IPS DF 6.9 (cell line): Measurements from ENCODE around the gene UBE2H.
"Not testable (repeated sequence)": the region's sequence is repeated elsewhere in the genome, so short reads cannot be mapped to it uniquely, and the experiment has no call there.

ENCODE experiments used
- DNase-seq: peaks from one replicate; pipeline ENCODE4 v3.0.0-alpha.2; 2013; ENCODE audit warnings: low read depth, low spot score
- H3K27ac ChIP-seq: one replicate; pipeline ENCODE4 v1.5.1; 2013; ENCODE audit warnings: low read length, control low read depth
- H3K27me3 ChIP-seq: 2 replicates; pipeline ENCODE4 v1.6.1; 2013; ENCODE audit warnings: mild to moderate bottlenecking, low read length; ENCODE audit not compliant: control insufficient read depth, insufficient read depth
- H3K36me3 ChIP-seq: 2 replicates; pipeline ENCODE4 v1.6.1; 2013; ENCODE audit warnings: low read length; ENCODE audit not compliant: control insufficient read depth, insufficient read depth
- H3K4me1 ChIP-seq: 2 replicates; pipeline ENCODE4 v1.6.1; 2013; ENCODE audit warnings: low read length; ENCODE audit not compliant: control insufficient read depth, insufficient read depth
- H3K4me3 ChIP-seq: 2 replicates; pipeline ENCODE4 v1.5.1; 2013; ENCODE audit warnings: mild to moderate bottlenecking, low read length
- H3K9me3 ChIP-seq: 2 replicates; pipeline ENCODE4 v1.6.1; 2013; ENCODE audit warnings: low read length, inconsistent platforms; ENCODE audit not compliant: control insufficient read depth, insufficient read depth
- WGBS: extraction: QIAGEN DNeasy Blood & Tissue Kit; methylation state at CpG from one replicate; pipeline ENCODE4 v1.1.7; 2013; ENCODE audit warnings: mixed read lengths, missing lambda C conversion rate; ENCODE audit not compliant: insufficient read length, insufficient coverage; 5-methylcytosine and 5-hydroxymethylcytosine counted together

The UBE2H gene

DNA sequence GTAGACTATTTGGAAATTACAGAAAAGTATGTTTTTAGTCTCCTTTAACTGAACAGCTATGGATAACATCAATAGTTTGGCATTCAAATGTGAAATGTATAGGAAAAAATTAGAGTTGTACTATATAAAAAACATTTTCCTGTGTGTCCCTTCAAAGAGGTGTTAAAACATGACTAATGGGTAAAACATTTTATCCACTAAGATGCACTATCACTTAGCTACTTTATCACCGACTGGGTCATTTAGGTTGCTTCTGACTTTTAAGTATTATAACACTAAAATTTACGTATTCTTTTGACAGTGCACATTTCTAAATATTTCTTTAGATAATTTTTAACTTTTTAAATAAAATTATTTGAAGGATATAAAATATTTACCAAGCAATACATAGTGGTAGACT lies 77.6 kb downstream of the UBE2H start:
- WGBS, result no CpG with 5 or more reads among the region's 2 CpGs
- no peak overlapping the region for H3K27ac ChIP-seq
- H3K4me1 ChIP-seq, result no peaks in the 10 kb centered on the region; the same call in 1 of the 2 replicates
- no peaks in the 10 kb centered on the region for H3K9me3 ChIP-seq
- H3K27me3 ChIP-seq, result no peaks in the 10 kb centered on the region
- DNase-seq, result no peak
- H3K36me3 ChIP-seq, result no peaks in the 10 kb centered on the region
- H3K4me3 ChIP-seq, result no peak overlapping the region

DNA sequence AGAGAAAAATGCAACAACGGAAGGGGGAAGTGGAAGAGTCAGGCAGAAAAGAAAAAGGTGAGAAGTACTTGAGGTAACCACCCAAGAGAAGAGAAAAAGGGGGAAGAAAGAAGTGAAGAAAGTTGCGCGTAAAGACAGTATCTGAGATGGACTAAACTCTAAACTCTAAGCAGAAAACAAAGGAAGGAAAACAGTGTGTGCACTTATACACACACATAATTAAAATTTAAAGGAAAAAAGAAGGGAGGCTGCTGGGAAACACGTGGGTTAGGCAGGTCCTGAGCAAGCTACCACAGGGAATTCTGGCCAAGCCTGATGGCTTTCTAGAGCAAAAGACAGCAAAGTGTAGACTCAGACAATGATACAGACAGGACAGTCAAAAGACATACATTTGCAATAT lies 78.0 kb downstream of the UBE2H start:
- no peaks in the 10 kb centered on the region for H3K27me3 ChIP-seq
- no peak overlapping the region for H3K27ac ChIP-seq
- no peak for DNase-seq
- H3K36me3 ChIP-seq, result no peaks in the 10 kb centered on the region
- H3K4me3 ChIP-seq, result no peak overlapping the region
- no peaks in the 10 kb centered on the region for H3K9me3 ChIP-seq
- WGBS, result no CpG with 5 or more reads among the region's 4 CpGs
- no peaks in the 10 kb centered on the region; the same call in 1 of the 2 replicates for H3K4me1 ChIP-seq

GRCh38 chr7:129872054-129872453 lies 80.7 kb downstream of the UBE2H start:
- no peaks in the 10 kb centered on the region for H3K36me3 ChIP-seq
- DNase-seq, result no peak
- H3K4me3 ChIP-seq, result no peak overlapping the region
- H3K4me1 ChIP-seq, result no peaks in the 10 kb centered on the region
- no peaks in the 10 kb centered on the region for H3K27me3 ChIP-seq
- no peaks in the 10 kb centered on the region for H3K9me3 ChIP-seq
- no peak overlapping the region for H3K27ac ChIP-seq
- WGBS, result no CpG with 5 or more reads among the region's 5 CpGs

- no peaks in the 10 kb centered on the region for H3K36me3 ChIP-seq
- H3K27me3 ChIP-seq, result no peaks in the 10 kb centered on the region
- no CpG with 5 or more reads among the region's 4 CpGs for WGBS
- H3K9me3 ChIP-seq, result no peaks in the 10 kb centered on the region
- H3K4me1 ChIP-seq, result no peaks in the 10 kb centered on the region
- no peak for DNase-seq
- H3K27ac ChIP-seq, result no peak overlapping the region
- no peak overlapping the region for H3K4me3 ChIP-seq
Observed at GRCh38 chr7:129870668-129871067, 82.1 kb downstream of the UBE2H start.

DNA sequence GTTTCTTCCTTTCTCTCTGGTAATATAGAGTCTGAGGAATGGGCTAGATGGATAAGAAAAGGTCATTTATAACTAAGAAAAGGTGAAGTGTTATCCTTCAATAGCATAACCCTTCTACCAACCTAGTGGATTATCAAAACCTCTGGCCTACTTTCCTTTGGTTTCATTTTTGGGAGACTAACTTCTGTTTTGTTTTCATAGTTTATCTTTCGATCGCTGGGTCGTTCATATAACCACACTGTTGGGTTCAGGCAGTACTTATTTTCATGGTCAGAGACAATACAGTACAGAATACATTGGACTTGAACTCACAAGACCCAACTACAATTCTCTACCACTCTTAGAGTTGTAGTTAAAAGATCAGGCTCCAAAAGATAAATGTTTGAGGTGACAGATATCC lies 86.5 kb downstream of the UBE2H start:
- no peaks in the 10 kb centered on the region for H3K9me3 ChIP-seq
- no peak overlapping the region for H3K4me3 ChIP-seq
- H3K4me1 ChIP-seq, result peaks cover 2% of the 10 kb centered on the region; the same call in 1 of the 2 replicates
- H3K27ac ChIP-seq, result no peak overlapping the region
- WGBS, result no CpG with 5 or more reads among the region's 3 CpGs
- no peak for DNase-seq
- no peaks in the 10 kb centered on the region for H3K36me3 ChIP-seq
- no peaks in the 10 kb centered on the region for H3K27me3 ChIP-seq

GRCh38 chr7:129865925-129866201 lies 86.9 kb downstream of the UBE2H start:
- Histone ChIP-seq H3K4me3 (no peak overlapping the region), H3K4me1 (peaks cover 2% of the 10 kb centered on the region; the same call in 1 of the 2 replicates), H3K27ac (no peak overlapping the region), H3K9me3 (no peaks in the 10 kb centered on the region), H3K36me3 (no peaks in the 10 kb centered on the region), H3K27me3 (no peaks in the 10 kb centered on the region)
- no peak for DNase-seq
- no CpG with 5 or more reads among the region's 1 CpG for WGBS

DNA sequence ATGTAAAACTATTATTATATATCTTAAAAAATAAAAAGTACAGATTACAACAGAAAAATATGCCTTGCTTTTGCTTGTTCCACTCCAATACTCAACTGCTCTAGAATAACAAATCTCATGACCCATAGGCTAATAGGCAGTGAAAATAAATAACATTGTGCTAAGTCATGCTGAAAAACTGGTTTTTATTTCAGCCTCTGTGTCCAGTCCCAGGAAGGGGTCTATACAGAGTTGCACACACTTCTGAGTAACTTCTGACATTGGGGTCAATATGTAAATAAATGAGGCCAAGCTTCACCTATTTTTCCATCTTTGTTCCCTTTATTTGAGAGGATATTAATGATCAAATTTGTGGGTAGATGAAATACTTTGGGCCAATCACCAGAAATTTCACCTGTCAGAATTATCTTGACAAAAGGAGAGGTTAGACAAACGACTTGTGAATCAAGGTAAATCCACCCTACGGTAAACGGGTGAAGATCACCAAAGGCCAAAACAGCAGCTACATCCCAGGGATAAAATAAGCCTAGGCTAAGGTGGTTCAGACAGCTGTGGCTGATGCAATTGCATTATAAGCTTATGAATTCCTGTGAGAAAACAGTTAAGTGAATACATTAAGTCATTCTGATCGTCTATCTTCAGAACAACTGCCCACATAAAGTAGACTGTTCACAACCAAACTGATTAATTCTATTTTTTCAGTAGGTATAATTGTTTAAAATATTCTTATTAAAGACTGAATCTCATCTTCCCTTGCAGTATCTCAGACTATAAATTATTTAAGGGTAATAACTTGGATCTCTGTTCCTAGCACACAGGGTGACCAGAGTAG lies 87.5 kb downstream of the UBE2H start:
- Histone ChIP-seq H3K27me3 (no peaks in the 10 kb centered on the region), H3K27ac (no peak overlapping the region), H3K36me3 (no peaks in the 10 kb centered on the region), H3K4me1 (peaks cover 2% of the 10 kb centered on the region; the same call in 1 of the 2 replicates), H3K9me3 (no peaks in the 10 kb centered on the region), H3K4me3 (no peak overlapping the region)
- DNase-seq, result no peak
- no CpG with 5 or more reads among the region's 4 CpGs for WGBS

GRCh38 chr7:129864676-129865075 lies 88.1 kb downstream of the UBE2H start:
- DNase-seq, H3K9me3 ChIP-seq, H3K27ac ChIP-seq, H3K36me3 ChIP-seq, H3K27me3 ChIP-seq, H3K4me1 ChIP-seq, H3K4me3 ChIP-seq: not testable (repeated sequence)
- no CpG with 5 or more reads among the region's 8 CpGs for WGBS

DNA sequence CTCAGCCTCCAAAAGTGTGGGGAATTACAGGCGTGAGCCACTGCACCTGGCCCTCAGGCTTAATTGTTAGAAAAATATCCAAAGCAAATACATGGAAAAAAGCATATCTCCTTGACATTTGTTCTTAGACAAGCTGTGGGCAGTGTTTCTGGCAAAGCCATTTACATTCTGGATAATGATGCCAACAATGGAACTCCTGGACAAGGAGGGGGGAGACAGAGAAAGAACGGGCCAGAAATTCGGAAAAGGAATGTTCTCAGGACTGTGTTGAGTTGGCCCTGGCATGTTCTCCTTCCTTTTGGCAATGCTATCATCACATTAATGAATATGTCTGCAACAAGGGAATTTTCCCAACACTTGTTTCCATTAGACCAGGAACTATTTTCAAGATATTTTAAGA lies 88.7 kb downstream of the UBE2H start:
- DNase-seq, result no peak

DNA sequence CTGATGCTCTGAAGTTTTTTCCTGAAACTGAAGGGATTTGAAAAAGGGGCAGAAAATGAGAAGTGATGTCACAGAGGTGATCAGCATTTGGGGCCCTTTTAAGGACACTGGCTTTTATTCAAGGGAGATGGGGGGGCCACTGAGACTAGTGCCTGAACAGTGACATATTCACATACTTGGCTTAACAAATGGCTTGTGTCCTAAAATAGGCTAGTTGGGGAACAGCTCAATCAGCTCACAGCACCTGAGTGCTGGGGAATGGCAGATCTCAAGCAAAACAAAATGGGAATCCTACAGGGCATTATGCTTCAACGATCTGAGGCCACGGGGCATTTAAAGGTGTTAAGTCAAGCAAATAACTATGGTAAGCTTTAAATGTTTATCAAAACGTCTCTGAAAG lies 90.1 kb downstream of the UBE2H start:
- no peak overlapping the region for H3K4me3 ChIP-seq
- no peaks in the 10 kb centered on the region for H3K9me3 ChIP-seq
- no peaks in the 10 kb centered on the region for H3K27me3 ChIP-seq
- no CpG with 5 or more reads among the region's 3 CpGs for WGBS
- no peak for DNase-seq
- H3K4me1 ChIP-seq, result peaks cover 2% of the 10 kb centered on the region; the same call in 1 of the 2 replicates
- H3K36me3 ChIP-seq, result no peaks in the 10 kb centered on the region
- H3K27ac ChIP-seq, result no peak overlapping the region

More for the DNA sequence above, 88.7 kb downstream of the UBE2H start:
- Histone ChIP-seq H3K27me3 (no peaks in the 10 kb centered on the region), H3K9me3 (no peaks in the 10 kb centered on the region), H3K4me3 (no peak overlapping the region), H3K4me1 (peaks cover 2% of the 10 kb centered on the region; the same call in 1 of the 2 replicates), H3K27ac (no peak overlapping the region), H3K36me3 (no peaks in the 10 kb centered on the region)
- no CpG with 5 or more reads among the region's 3 CpGs for WGBS

DNA sequence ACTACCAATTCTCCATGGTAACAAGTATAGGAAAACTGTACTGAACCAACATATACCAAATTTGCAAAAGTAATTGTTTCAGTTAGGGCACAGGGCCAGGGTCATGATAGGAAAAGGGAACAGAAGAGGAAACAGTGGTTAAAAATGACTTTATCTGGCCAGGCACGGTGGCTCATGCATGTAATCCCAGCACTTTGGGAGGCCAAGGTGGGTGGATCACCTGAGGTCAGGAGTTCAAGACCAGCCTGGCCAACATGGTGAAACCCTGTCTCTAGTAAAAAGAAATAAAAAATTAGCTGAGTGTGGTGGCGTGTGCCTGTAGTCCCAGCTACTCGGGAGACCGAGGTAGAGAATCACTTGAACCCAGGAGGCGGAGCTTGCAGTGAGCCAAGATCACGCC lies 92.0 kb downstream of the UBE2H start:
- not testable (repeated sequence) for H3K27me3 ChIP-seq, H3K4me3 ChIP-seq, H3K36me3 ChIP-seq, H3K9me3 ChIP-seq, H3K27ac ChIP-seq, DNase-seq, H3K4me1 ChIP-seq
- WGBS, result no CpG with 5 or more reads among the region's 6 CpGs
